ENCODE results near the gene ANKS1B. TPM values are rescaled to one million over a fixed set of nuclear protein-coding genes. Genes with fewer than 3 reads are reported as not detected.

Gene ANKS1B
- total RNA-seq, 1 donor from 2014 or later: 11.3 TPM

DNA sequence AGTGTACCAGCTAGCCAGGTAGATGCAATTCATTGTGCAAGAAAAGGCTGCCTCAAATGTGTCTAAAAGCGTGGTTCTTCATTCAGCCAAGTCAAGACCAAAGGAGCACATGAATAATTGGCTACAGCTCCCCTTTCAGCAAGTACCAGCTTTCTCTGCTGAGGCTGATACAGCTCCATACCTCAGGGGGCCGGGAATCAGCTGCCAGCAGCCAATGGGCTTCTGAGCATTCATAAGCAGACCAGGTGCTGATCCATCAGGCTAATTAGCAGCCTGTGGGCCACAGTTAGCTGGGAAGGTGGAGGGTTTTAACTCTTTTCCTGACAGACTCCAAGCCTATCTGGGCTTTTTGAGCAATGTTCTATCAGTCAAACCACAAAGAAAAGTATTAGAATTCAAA is 1075.0 kb downstream of the ANKS1B start:
- peak overlapping the region; percentile 60 for H3K27ac Mint-ChIP-seq (ENCODE audit: unreplicated experiment)
- H3K36me3 Mint-ChIP-seq (ENCODE audit: unreplicated experiment): no peaks in the 10 kb centered on the region
- TF ChIP-seq, protein P1, sequence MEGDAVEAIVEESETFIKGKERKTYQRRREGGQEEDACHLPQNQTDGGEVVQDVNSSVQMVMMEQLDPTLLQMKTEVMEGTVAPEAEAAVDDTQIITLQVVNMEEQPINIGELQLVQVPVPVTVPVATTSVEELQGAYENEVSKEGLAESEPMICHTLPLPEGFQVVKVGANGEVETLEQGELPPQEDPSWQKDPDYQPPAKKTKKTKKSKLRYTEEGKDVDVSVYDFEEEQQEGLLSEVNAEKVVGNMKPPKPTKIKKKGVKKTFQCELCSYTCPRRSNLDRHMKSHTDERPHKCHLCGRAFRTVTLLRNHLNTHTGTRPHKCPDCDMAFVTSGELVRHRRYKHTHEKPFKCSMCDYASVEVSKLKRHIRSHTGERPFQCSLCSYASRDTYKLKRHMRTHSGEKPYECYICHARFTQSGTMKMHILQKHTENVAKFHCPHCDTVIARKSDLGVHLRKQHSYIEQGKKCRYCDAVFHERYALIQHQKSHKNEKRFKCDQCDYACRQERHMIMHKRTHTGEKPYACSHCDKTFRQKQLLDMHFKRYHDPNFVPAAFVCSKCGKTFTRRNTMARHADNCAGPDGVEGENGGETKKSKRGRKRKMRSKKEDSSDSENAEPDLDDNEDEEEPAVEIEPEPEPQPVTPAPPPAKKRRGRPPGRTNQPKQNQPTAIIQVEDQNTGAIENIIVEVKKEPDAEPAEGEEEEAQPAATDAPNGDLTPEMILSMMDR (IDR thresholded peaks at IDR 0.05; ENCODE audit: partially characterized antibody, unreplicated experiment): no peak
- H3K4me1 Mint-ChIP-seq (ENCODE audit: low read depth, unreplicated experiment): peaks cover 8% of the 10 kb centered on the region
- peak; percentile 67 for DNase-seq
- no peaks in the 10 kb centered on the region for H3K9me3 Mint-ChIP-seq (ENCODE audit: unreplicated experiment)
- H3K4me3 Mint-ChIP-seq (ENCODE audit: unreplicated experiment): no peak overlapping the region
- no peaks in the 10 kb centered on the region for H3K27me3 Mint-ChIP-seq (ENCODE audit: unreplicated experiment)

GRCh38 chr12:98908866-98909265 is 1075.9 kb downstream of the ANKS1B start:
- H3K36me3 Mint-ChIP-seq (ENCODE audit: unreplicated experiment): no peaks in the 10 kb centered on the region
- H3K4me1 Mint-ChIP-seq (ENCODE audit: low read depth, unreplicated experiment): peaks cover 8% of the 10 kb centered on the region
- H3K9me3 Mint-ChIP-seq (ENCODE audit: unreplicated experiment): no peaks in the 10 kb centered on the region
- H3K27ac Mint-ChIP-seq (ENCODE audit: unreplicated experiment): no peak overlapping the region
- DNase-seq: no peak
- no peak overlapping the region for H3K4me3 Mint-ChIP-seq (ENCODE audit: unreplicated experiment)
- no peaks in the 10 kb centered on the region for H3K27me3 Mint-ChIP-seq (ENCODE audit: unreplicated experiment)
- TF ChIP-seq, protein P1 (IDR thresholded peaks at IDR 0.05; ENCODE audit: partially characterized antibody, unreplicated experiment): no peak

GRCh38 chr12:98903875-98904274 is 1080.9 kb downstream of the ANKS1B start:
- H3K9me3 Mint-ChIP-seq (ENCODE audit: unreplicated experiment): no peaks in the 10 kb centered on the region
- H3K36me3 Mint-ChIP-seq (ENCODE audit: unreplicated experiment): no peaks in the 10 kb centered on the region
- no peak for DNase-seq
- TF ChIP-seq, protein P1 (IDR thresholded peaks at IDR 0.05; ENCODE audit: partially characterized antibody, unreplicated experiment): no peak
- peaks cover 3% of the 10 kb centered on the region for H3K4me1 Mint-ChIP-seq (ENCODE audit: low read depth, unreplicated experiment)
- no peak overlapping the region for H3K4me3 Mint-ChIP-seq (ENCODE audit: unreplicated experiment)
- H3K27me3 Mint-ChIP-seq (ENCODE audit: unreplicated experiment): no peaks in the 10 kb centered on the region
- H3K27ac Mint-ChIP-seq (ENCODE audit: unreplicated experiment): no peak overlapping the region

GRCh38 chr12:98901189-98901588 is 1083.5 kb downstream of the ANKS1B start:
- peaks cover 5% of the 10 kb centered on the region for H3K27me3 Mint-ChIP-seq (ENCODE audit: unreplicated experiment)
- peaks cover 2% of the 10 kb centered on the region for H3K4me1 Mint-ChIP-seq (ENCODE audit: low read depth, unreplicated experiment)
- TF ChIP-seq, protein P1 (IDR thresholded peaks at IDR 0.05; ENCODE audit: partially characterized antibody, unreplicated experiment): no peak
- no peak overlapping the region for H3K27ac Mint-ChIP-seq (ENCODE audit: unreplicated experiment)
- no peak overlapping the region for H3K4me3 Mint-ChIP-seq (ENCODE audit: unreplicated experiment)
- no peaks in the 10 kb centered on the region for H3K36me3 Mint-ChIP-seq (ENCODE audit: unreplicated experiment)
- H3K9me3 Mint-ChIP-seq (ENCODE audit: unreplicated experiment): no peaks in the 10 kb centered on the region
- no peak for DNase-seq

GRCh38 chr12:98896938-98897337 is 1087.8 kb downstream of the ANKS1B start:
- TF ChIP-seq, protein P1 (IDR thresholded peaks at IDR 0.05; ENCODE audit: partially characterized antibody, unreplicated experiment): no peak
- Mint-ChIP-seq H3K27me3 (ENCODE audit: unreplicated experiment) (peaks cover 18% of the 10 kb centered on the region), H3K9me3 (ENCODE audit: unreplicated experiment) (no peaks in the 10 kb centered on the region), H3K4me1 (ENCODE audit: low read depth, unreplicated experiment) (peaks cover 6% of the 10 kb centered on the region), H3K36me3 (ENCODE audit: unreplicated experiment) (no peaks in the 10 kb centered on the region), H3K4me3 (ENCODE audit: unreplicated experiment) (no peak overlapping the region), H3K27ac (ENCODE audit: unreplicated experiment) (no peak overlapping the region)
- DNase-seq: no peak

Data from glutamatergic neuron (in vitro differentiated cells).